HepG2 (cell line): ENCODE data around the gene RAB3GAP1. TPM values are rescaled to one million over a fixed set of nuclear protein-coding genes. Genes with fewer than 3 reads are reported as not detected.

ENCODE experiments used
- ATAC-seq: fragments of 200-7000 bp; cut with Tn5 transposase; 3 replicates; pipeline ENCODE4 v1.9.1; 2020; ENCODE audit warnings: mild to moderate bottlenecking, moderate library complexity
- BruUV-seq: library from RNA; stranded (reverse); fragments of 400-500 nt; replicated peaks from 2 replicates; lab custom pipeline; 2021; lab: Mats Ljungman, UMichigan
- CTCF ChIA-PET: fragments of 300-600 bp; formaldehyde crosslinking; extraction: SDS; loops from one replicate; lab custom pipeline; 2021; ENCODE audit warnings: low total read pairs, inconsistent platforms, low intra/inter-chr PET ratio; lab: Yijun Ruan, JAX
- POLR2A ChIA-PET: fragments of 350-600 bp; sonication (Branson Sonifier 250); formaldehyde crosslinking; loops from one replicate; lab custom pipeline; 2020; ENCODE audit warnings: antibody characterized with exemption, inconsistent platforms; lab: Yijun Ruan, JAX
- DNase-seq: peaks from one replicate; pipeline ENCODE4 v3.0.0-alpha.2; 2015; ENCODE audit warnings: low spot score
- FAIRE-seq: peaks from 3 replicates; lab custom pipeline; 2011; peaks lifted over from hg19 to GRCh38; lab: Jason Lieb, UNC
- H2AFZ ChIP-seq: one replicate; pipeline ENCODE4 v1.6.1; 2011; ENCODE audit warnings: low read length, inconsistent platforms
- H3K27ac ChIP-seq: fragments of 300-600 bp; 3 replicates; pipeline ENCODE4 v1.8.0; 2011; ENCODE audit warnings: mixed run types, mild to moderate bottlenecking, mixed read lengths, low read length, inconsistent platforms; ENCODE audit not compliant: insufficient read depth; ENCODE audit errors: extremely low read length
- H3K27me3 ChIP-seq, 2 experiments: fragments of 200-600 bp in 1 of 2; 2 replicates in 1 of 2; 3 replicates in 1 of 2; pipeline versions ENCODE4 v1.6.0 to v1.8.0; 2011; ENCODE audit warnings: low read length in 2 of 2, mild to moderate bottlenecking in 2 of 2, moderate library complexity in 2 of 2, inconsistent platforms in 1 of 2; ENCODE audit not compliant: insufficient read depth in 2 of 2, control insufficient read depth in 1 of 2
- H3K36me3 ChIP-seq, 2 experiments: fragments of 200-600 bp in 1 of 2; replicated peaks in 1 of 2; 2 replicates in 1 of 2; 3 replicates in 1 of 2; pipeline versions ENCODE4 v1.5.1 to v1.8.0; 2011; ENCODE audit warnings: low read length in 2 of 2, inconsistent platforms in 1 of 2; ENCODE audit not compliant: insufficient read depth in 2 of 2, control insufficient read depth in 1 of 2
- H3K4me1 ChIP-seq: 2 replicates; pipeline ENCODE4 v1.5.1; 2012; ENCODE audit warnings: low read length, inconsistent platforms; ENCODE audit not compliant: insufficient read depth
- H3K4me2 ChIP-seq: 2 replicates; pipeline ENCODE4 v1.6.0; 2011; ENCODE audit warnings: low read depth, low read length, inconsistent platforms
- H3K4me3 ChIP-seq, 3 experiments: fragments of 200-600 bp in 1 of 3; sonication (generic), shearing (Covaris generic) in 1 of 3; replicated peaks in 1 of 3; 2 replicates each; pipeline ENCODE4 v1.5.1; 2011 to 2016; ENCODE audit warnings: low read length in 3 of 3, inconsistent platforms in 2 of 3, low read depth in 2 of 3, mild to moderate bottlenecking in 2 of 3, control low read depth in 1 of 3, mixed read lengths in 1 of 3; ENCODE audit not compliant: insufficient read depth in 1 of 3
- H3K79me2 ChIP-seq: one replicate; pipeline ENCODE4 v1.6.1; 2011; ENCODE audit warnings: low read length, inconsistent platforms; ENCODE audit not compliant: insufficient read depth
- H3K9ac ChIP-seq: 2 replicates; pipeline ENCODE4 v1.6.0; 2011; ENCODE audit warnings: mild to moderate bottlenecking, low read depth, low read length, inconsistent platforms; ENCODE audit not compliant: insufficient read depth
- H3K9me3 ChIP-seq: 2 replicates; pipeline ENCODE4 v1.5.1; 2012; ENCODE audit warnings: mild to moderate bottlenecking, low read length
- H4K20me1 ChIP-seq: 2 replicates; pipeline ENCODE4 v1.6.0; 2011; ENCODE audit warnings: inconsistent platforms, mild to moderate bottlenecking, low read length, moderate library complexity; ENCODE audit not compliant: insufficient read depth
- FOXC1 ChIP-seq: sonication (generic); formaldehyde crosslinking; IDR thresholded peaks from 2 replicates; pipeline ENCODE4 v1.8.0; 2022; ENCODE audit warnings: mild to moderate bottlenecking, missing genetic modification reagents, borderline replicate concordance
- FOXM1 ChIP-seq: sonication (generic); formaldehyde crosslinking; IDR thresholded peaks from 2 replicates; pipeline ENCODE4 v1.5.0; 2020; ENCODE audit warnings: missing genetic modification reagents
- JUND ChIP-seq: sonication (generic); formaldehyde crosslinking; IDR thresholded peaks from 2 replicates; pipeline ENCODE4 v1.8.0; 2022; ENCODE audit warnings: mild to moderate bottlenecking, missing genetic modification reagents
- KLF12 ChIP-seq: sonication (generic); formaldehyde crosslinking; IDR thresholded peaks from 2 replicates; pipeline ENCODE4 v1.4.0; 2020; ENCODE audit warnings: missing genetic modification reagents, borderline replicate concordance
- NCOA5 ChIP-seq: sonication (generic); formaldehyde crosslinking; IDR thresholded peaks from 2 replicates; pipeline ENCODE4 v1.4.0; 2020; ENCODE audit warnings: missing genetic modification reagents
- NKX3-1 ChIP-seq: sonication (generic); formaldehyde crosslinking; IDR thresholded peaks from 2 replicates; pipeline ENCODE4 v1.5.0; 2020; ENCODE audit warnings: missing genetic modification reagents
- PATZ1 ChIP-seq: sonication (generic); formaldehyde crosslinking; IDR thresholded peaks from 2 replicates; pipeline ENCODE4 v1.4.0; 2020; ENCODE audit warnings: missing genetic modification reagents
- PHF21A ChIP-seq: sonication (generic); formaldehyde crosslinking; IDR thresholded peaks from 2 replicates; pipeline ENCODE4 v1.5.0; 2020; ENCODE audit warnings: mild to moderate bottlenecking, missing genetic modification reagents
- PHF8 ChIP-seq: sonication (generic); formaldehyde crosslinking; IDR thresholded peaks from 2 replicates; pipeline ENCODE4 v1.5.0; 2020; ENCODE audit warnings: missing genetic modification reagents
- SAFB2 ChIP-seq: sonication (generic); formaldehyde crosslinking; IDR thresholded peaks from 2 replicates; pipeline ENCODE4 v1.5.1; 2020; ENCODE audit warnings: missing genetic modification reagents, low read depth, mild to moderate bottlenecking, borderline replicate concordance
- SP1 ChIP-seq, 2 experiments: fragments of 450-650 bp in 1 of 2; sonication (generic) in 1 of 2; formaldehyde crosslinking in 1 of 2; IDR thresholded peaks; 2 replicates each; pipeline versions ENCODE4 v1.4.0 to v1.6.1; 2016 to 2020; ENCODE audit warnings: missing genetic modification reagents in 1 of 2
- ZNF101 ChIP-seq: sonication (generic); formaldehyde crosslinking; IDR thresholded peaks from 2 replicates; pipeline ENCODE4 v1.4.0; 2020; ENCODE audit warnings: mild to moderate bottlenecking, low read depth, missing genetic modification reagents, borderline replicate concordance
- ZNF260 ChIP-seq: sonication (generic); formaldehyde crosslinking; IDR thresholded peaks from 2 replicates; pipeline ENCODE4 v1.4.0; 2020; ENCODE audit warnings: missing genetic modification reagents, low read depth, mild to moderate bottlenecking, borderline replicate concordance
- ZNF446 ChIP-seq: sonication (generic); formaldehyde crosslinking; IDR thresholded peaks from 2 replicates; pipeline ENCODE4 v1.5.0; 2020; ENCODE audit warnings: mild to moderate bottlenecking, missing genetic modification reagents
- ZNF562 ChIP-seq: sonication (generic); formaldehyde crosslinking; IDR thresholded peaks from 2 replicates; pipeline ENCODE4 v1.8.0; 2022; ENCODE audit warnings: missing genetic modification reagents, borderline replicate concordance
- ZNF629 ChIP-seq: sonication (generic); formaldehyde crosslinking; conservative IDR thresholded peaks from 2 replicates; pipeline ENCODE4 v1.5.0; 2020; ENCODE audit warnings: missing genetic modification reagents
- WGBS: methylation state at CpG from one replicate; pipeline ENCODE4 v1.1.6; 2017; ENCODE audit warnings: low lambda C conversion rate; 5-methylcytosine and 5-hydroxymethylcytosine counted together
- in situ Hi-C: cut with HindIII; loops from 2 replicates; pipeline ENCODE4 v1.10.0; 2017; ENCODE audit warnings: low pct_unique_long_range_greater_than_20kb; ENCODE audit not compliant: extremely low pct_ligation_motif_present
- intact Hi-C: fragments of 100-400 bp; cut with micrococcal nuclease; formaldehyde crosslinking; loops from one replicate; pipeline ENCODE4 v1.10.0; 2022; ENCODE audit not compliant: unreplicated experiment
- polyA plus RNA-seq, 8 experiments: library from polyadenylated mRNA; depleted of rRNA in 3 of 8; stranded (reverse) in 7 of 8; unstranded in 1 of 8; fragments of >200 nt; fragmentation: Illumina TruSeq in 4 of 8; extraction: Trizol in 4 of 8; gene quantifications; 2 replicates each; pipeline versions ENCODE4 v1.2.1 to v1.2.3, GENCODE V29; 2011 to 2016; ENCODE audit warnings: low read depth in 4 of 8, missing spikeins in 1 of 8, mixed read lengths in 1 of 8; ENCODE audit not compliant: insufficient read depth in 1 of 8
- total RNA-seq, 5 experiments: library from RNA; depleted of rRNA; stranded (reverse); fragments of >200 nt; fragmentation: Illumina TruSeq; extraction: Trizol; gene quantifications; 2 replicates each; pipeline ENCODE4 v1.2.3, GENCODE V29; 2016; ENCODE audit warnings: low read depth in 1 of 5
- TF ChIP-seq, protein P1 (sequence below): sonication (generic); formaldehyde crosslinking; IDR thresholded peaks from 2 replicates; pipeline ENCODE4 v1.5.1; 2020; ENCODE audit warnings: missing genetic modification reagents, mild to moderate bottlenecking, borderline replicate concordance
- TF ChIP-seq, protein P2 (sequence below): sonication (generic); formaldehyde crosslinking; IDR thresholded peaks from 2 replicates; pipeline ENCODE4 v1.5.1; 2020; ENCODE audit warnings: missing genetic modification reagents, mild to moderate bottlenecking, borderline replicate concordance

The RAB3GAP1 gene
- total and polyA plus RNA-seq, 2 of the 13 experiments (the other 11 are each of a cell fraction or from before 2014, with no cell fraction given): 15.2 to 48.8 TPM

- TF ChIP-seq ZNF629 (CRISPR knock-in tag) (no peak), PATZ1 (no peak), FOXC1 (no peak), FOXM1 (CRISPR knock-in tag) (no peak), ZNF562 (CRISPR knock-in tag) (no peak), SAFB2 (CRISPR knock-in tag) (no peak), ZNF446 (no peak), ZNF260 (CRISPR knock-in tag) (no peak)
Observed at GRCh38 chr2:135183822-135184221, 131.7 kb downstream of the RAB3GAP1 start (continued).

GRCh38 chr2:135186054-135186453, 134.0 kb downstream of the RAB3GAP1 start:
- DNase-seq (no peak), ATAC-seq (no peak; the same call in 2 of the 3 replicates), FAIRE-seq (no peak)
- Histone ChIP-seq H4K20me1 (no peaks in the 10 kb centered on the region), H3K36me3 (no peaks in the 10 kb centered on the region), H3K27me3 (no peaks in the 10 kb centered on the region), H3K79me2 (no peaks in the 10 kb centered on the region), H3K9ac (no peak overlapping the region), H3K4me2 (no peak overlapping the region), H2AFZ (no peak overlapping the region), H3K27ac (no peak overlapping the region), H3K4me3 (no peak overlapping the region), H3K4me1 (no peaks in the 10 kb centered on the region), H3K9me3 (no peaks in the 10 kb centered on the region; the same call in 1 of the 2 replicates)
- BruUV-seq: no TSS peak
- POLR2A ChIA-PET: no interaction called here
- 97% methylated on average over 5 of the region's 5 CpGs for WGBS
- CTCF ChIA-PET: no interaction called here
- in situ Hi-C loops: no loop called here
- intact Hi-C loops: no loop called here
- no peak for TF ChIP-seq NCOA5 (CRISPR knock-in tag)
- TF ChIP-seq, protein P1, sequence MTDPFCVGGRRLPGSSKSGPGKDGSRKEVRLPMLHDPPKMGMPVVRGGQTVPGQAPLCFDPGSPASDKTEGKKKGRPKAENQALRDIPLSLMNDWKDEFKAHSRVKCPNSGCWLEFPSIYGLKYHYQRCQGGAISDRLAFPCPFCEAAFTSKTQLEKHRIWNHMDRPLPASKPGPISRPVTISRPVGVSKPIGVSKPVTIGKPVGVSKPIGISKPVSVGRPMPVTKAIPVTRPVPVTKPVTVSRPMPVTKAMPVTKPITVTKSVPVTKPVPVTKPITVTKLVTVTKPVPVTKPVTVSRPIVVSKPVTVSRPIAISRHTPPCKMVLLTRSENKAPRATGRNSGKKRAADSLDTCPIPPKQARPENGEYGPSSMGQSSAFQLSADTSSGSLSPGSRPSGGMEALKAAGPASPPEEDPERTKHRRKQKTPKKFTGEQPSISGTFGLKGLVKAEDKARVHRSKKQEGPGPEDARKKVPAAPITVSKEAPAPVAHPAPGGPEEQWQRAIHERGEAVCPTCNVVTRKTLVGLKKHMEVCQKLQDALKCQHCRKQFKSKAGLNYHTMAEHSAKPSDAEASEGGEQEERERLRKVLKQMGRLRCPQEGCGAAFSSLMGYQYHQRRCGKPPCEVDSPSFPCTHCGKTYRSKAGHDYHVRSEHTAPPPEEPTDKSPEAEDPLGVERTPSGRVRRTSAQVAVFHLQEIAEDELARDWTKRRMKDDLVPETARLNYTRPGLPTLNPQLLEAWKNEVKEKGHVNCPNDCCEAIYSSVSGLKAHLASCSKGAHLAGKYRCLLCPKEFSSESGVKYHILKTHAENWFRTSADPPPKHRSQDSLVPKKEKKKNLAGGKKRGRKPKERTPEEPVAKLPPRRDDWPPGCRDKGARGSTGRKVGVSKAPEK (CRISPR knock-in tag): no peak
- no peak for TF ChIP-seq SP1 (IDR thresholded peaks at IDR 0.05)
- TF ChIP-seq SP1 (CRISPR knock-in tag; IDR thresholded peaks at IDR 0.05): no peak
- TF ChIP-seq PHF21A (CRISPR knock-in tag): no peak
- no peak for TF ChIP-seq PHF8 (CRISPR knock-in tag)
- TF ChIP-seq ZNF101 (CRISPR knock-in tag): no peak
- no peak for TF ChIP-seq KLF12
- TF ChIP-seq, protein P2, sequence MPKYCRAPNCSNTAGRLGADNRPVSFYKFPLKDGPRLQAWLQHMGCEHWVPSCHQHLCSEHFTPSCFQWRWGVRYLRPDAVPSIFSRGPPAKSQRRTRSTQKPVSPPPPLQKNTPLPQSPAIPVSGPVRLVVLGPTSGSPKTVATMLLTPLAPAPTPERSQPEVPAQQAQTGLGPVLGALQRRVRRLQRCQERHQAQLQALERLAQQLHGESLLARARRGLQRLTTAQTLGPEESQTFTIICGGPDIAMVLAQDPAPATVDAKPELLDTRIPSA (CRISPR knock-in tag): no peak
- no peak for TF ChIP-seq JUND
- no peak for TF ChIP-seq NKX3-1 (CRISPR knock-in tag)
